Measurements from ENCODE around the gene SBSN. TPM values are rescaled to one million over a fixed set of nuclear protein-coding genes. Genes with fewer than 3 reads are reported as not detected.

Gene SBSN
- total RNA-seq (not detected in 2 replicates), polyA plus RNA-seq (not detected in 2 replicates), polyA minus RNA-seq (not detected in 2 replicates)
- not detected for total RNA-seq (2013)

- CTCF ChIA-PET = no interaction called here
Measured at GRCh38 chr19:35528218-35529038, at the start of gene SBSN. SBSN (minus strand) TSS chr19:35528311; CDS start chr19:35528281, 30 bp downstream.

More at GRCh38 chr19:35528218-35529038, at the start of gene SBSN:
- Histone ChIP-seq H3K9me3 (ENCODE audit: control extremely low read depth in 1 of 3, control insufficient read depth in 2 of 3, insufficient read depth in 1 of 3, low read length in 2 of 3) (no peaks in the 10 kb centered on the region), H3K36me3 (replicated peaks in 1 of 2; ENCODE audit: control extremely low read depth in 1 of 2, control insufficient read depth in 1 of 2, extremely low read depth in 1 of 2, insufficient read depth in 2 of 2, low read length in 1 of 2) (no peaks in the 10 kb centered on the region), H3K4me3 (ENCODE audit: control extremely low read depth in 1 of 5, extremely low read depth in 1 of 5, insufficient read depth in 1 of 5, low read depth in 2 of 5, low read length in 4 of 5) (no peak within 1 kb of the TSS), H2AFZ (ENCODE audit: insufficient read depth, low read depth, low read length, poor library complexity, severe bottlenecking) (no peak within 1 kb of the TSS), H3K4me2 (replicated peaks; ENCODE audit: low read depth, low read length, poor library complexity, severe bottlenecking) (no peak within 1 kb of the TSS), H3K79me2 (ENCODE audit: control insufficient read depth, insufficient read depth, low read length) (no peaks in the 10 kb centered on the region), H3K4me1 (ENCODE audit: control insufficient read depth in 2 of 2, insufficient read depth in 2 of 2, low read length in 2 of 2) (peaks cover 4% of the 10 kb centered on the region in 2 donors), H3K27me3 (replicated peaks in 1 of 4; ENCODE audit: control extremely low read depth in 1 of 4, control insufficient read depth in 3 of 4, insufficient read depth in 4 of 4, low read length in 3 of 4) (peaks cover 0 to 30% (median 4%) of the 10 kb centered on the region in 4 experiments), H3K9ac (ENCODE audit: low read length) (no peak within 1 kb of the TSS), H4K20me1 (ENCODE audit: control insufficient read depth, insufficient read depth, low read length, poor library complexity, severe bottlenecking) (no peaks in the 10 kb centered on the region), H3K27ac (ENCODE audit: low read length in 2 of 2) (no peak within 1 kb of the TSS)
- no peak for TF ChIP-seq EZH2 (IDR thresholded peaks at IDR 0.05; ENCODE audit: borderline replicate concordance, insufficient read depth, low read depth, low read length, poor library complexity, severe bottlenecking)
- no peak for TF ChIP-seq CTCF (IDR thresholded peaks at IDR 0.05)
- Mint-ChIP-seq H3K4me3 (no peak within 1 kb of the TSS), H3K27ac (no peak within 1 kb of the TSS), H3K4me1 (peaks cover 4% of the 10 kb centered on the region), H3K27me3 (peaks cover 54% of the 10 kb centered on the region), H3K9me3 (ENCODE audit: insufficient read depth) (no peaks in the 10 kb centered on the region)
- POLR2A ChIA-PET = no interaction called here
- ATAC-seq (ENCODE audit: low read depth) (no peak), DNase-seq (no peak)
- WGBS (ENCODE audit: insufficient coverage) = 100% methylated on average over 1 of the region's 11 CpGs
- intact Hi-C loops (cut with micrococcal nuclease) = no loop called here

Data from B cell (primary cell).